Fibroblast of skin of left quadriceps (primary cell): Measurements from ENCODE around the gene CCDC13.
A peak's percentile ranks its signal among the peaks of the same experiment; 100 is the strongest.
"Not testable (repeated sequence)": the region's sequence is repeated elsewhere in the genome, so short reads cannot be mapped to it uniquely, and the experiment has no call there.

Experiments used
- DNase-seq, 2 experiments: peaks; one replicate each; pipeline ENCODE4 v3.0.0-alpha.2; 2013; ENCODE audit warnings: low read depth in 2 of 2

CCDC13 gene

GRCh38 chr3:42772670-42773408 lies at the start of gene CCDC13:
Gene CCDC13 (minus strand): TSS chr3:42773253. CDS start chr3:42758345, 14,908 bp downstream.
- DNase-seq = peak; percentile 62 to 64

- DNase-seq = no peak
These were observed 49.8 kb upstream of the CCDC13 start for GRCh38 chr3:42822828-42823227.

- DNase-seq = no peak
These were observed 47.6 kb upstream of the CCDC13 start for GRCh38 chr3:42820746-42821051.

- DNase-seq = no peak
These were observed 46.4 kb upstream of the CCDC13 start for GRCh38 chr3:42819351-42819965.

- DNase-seq = no peak
These were observed 42.8 kb upstream of the CCDC13 start for GRCh38 chr3:42815826-42816225.

- no peak for DNase-seq
These were observed 42.0 kb upstream of the CCDC13 start for GRCh38 chr3:42814914-42815507.

- no peak for DNase-seq
These were observed 41.2 kb upstream of the CCDC13 start for GRCh38 chr3:42814246-42814645.

GRCh38 chr3:42811118-42811883 lies 38.2 kb upstream of the CCDC13 start:
- not testable (repeated sequence) for DNase-seq

GRCh38 chr3:42810706-42811105 lies 37.7 kb upstream of the CCDC13 start:
- DNase-seq = not testable (repeated sequence)

GRCh38 chr3:42809202-42809601 lies 36.1 kb upstream of the CCDC13 start, which contains the start of gene ACKR2:
Gene ACKR2 (plus strand): TSS chr3:42809445. CDS start chr3:42864503, 55,058 bp downstream.
- DNase-seq = no peak

GRCh38 chr3:42807929-42808328 lies 34.9 kb upstream of the CCDC13 start:
- no peak for DNase-seq

GRCh38 chr3:42805141-42805821 lies 32.2 kb upstream of the CCDC13 start:
- DNase-seq = no peak

GRCh38 chr3:42804831-42805132 lies 31.7 kb upstream of the CCDC13 start:
- no peak for DNase-seq

- peak; percentile 84 to 87 for DNase-seq
These were observed 31.2 kb upstream of the CCDC13 start, which contains the start of gene HIGD1A for GRCh38 chr3:42804106-42804830. Gene HIGD1A (minus strand): TSS chr3:42804490. CDS start chr3:42794253, 10,237 bp downstream.

- DNase-seq = no peak
These were observed 30.5 kb upstream of the CCDC13 start for GRCh38 chr3:42803414-42804105.

- DNase-seq = no peak
These were observed 29.9 kb upstream of the CCDC13 start for GRCh38 chr3:42802876-42803413.

- no peak for DNase-seq
These were observed 28.7 kb upstream of the CCDC13 start for GRCh38 chr3:42801784-42802183.

- DNase-seq = no peak
These were observed 28.1 kb upstream of the CCDC13 start for GRCh38 chr3:42801048-42801620.

GRCh38 chr3:42800251-42800650 lies 27.2 kb upstream of the CCDC13 start:
- no peak for DNase-seq

- DNase-seq = no peak
These were observed 26.3 kb upstream of the CCDC13 start for GRCh38 chr3:42799376-42799775.
